Measurements from ENCODE around the gene LPP.

DNA sequence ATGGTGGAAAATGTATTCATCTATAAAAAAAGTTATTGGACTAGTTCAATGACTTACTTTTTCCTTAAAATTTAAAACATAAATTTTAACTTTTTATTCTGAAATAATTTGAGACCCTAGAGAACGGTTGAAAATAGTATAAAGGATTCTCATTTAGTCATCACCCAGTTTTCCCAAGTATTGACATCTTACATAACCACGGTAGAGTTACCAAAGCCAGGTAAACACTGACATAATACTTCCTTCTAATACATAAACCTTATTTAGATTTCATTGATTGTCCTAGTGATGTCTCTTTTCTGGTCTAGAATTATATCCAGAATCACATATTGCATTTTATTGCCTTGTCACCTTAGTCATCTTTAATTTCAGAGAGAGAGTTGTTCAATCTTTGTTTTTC is 319.1 kb downstream of the LPP start:
- TF ChIP-seq SUZ12 (IDR thresholded peaks at IDR 0.05) (no peak), SP1 (IDR thresholded peaks at IDR 0.05) (no peak), FOXA1 (IDR thresholded peaks at IDR 0.05) (no peak)
